ENCODE data around the gene CBLB. TPM values are rescaled to one million over a fixed set of nuclear protein-coding genes. Genes with fewer than 3 reads are reported as not detected.

The CBLB gene
- total and polyA plus RNA-seq, 9 of the 15 experiments (the other 6 are each of a cell fraction or from before 2014, with no cell fraction given) = 1.8 to 8.1 (median 5.3) TPM

- TF ChIP-seq, protein P1, sequence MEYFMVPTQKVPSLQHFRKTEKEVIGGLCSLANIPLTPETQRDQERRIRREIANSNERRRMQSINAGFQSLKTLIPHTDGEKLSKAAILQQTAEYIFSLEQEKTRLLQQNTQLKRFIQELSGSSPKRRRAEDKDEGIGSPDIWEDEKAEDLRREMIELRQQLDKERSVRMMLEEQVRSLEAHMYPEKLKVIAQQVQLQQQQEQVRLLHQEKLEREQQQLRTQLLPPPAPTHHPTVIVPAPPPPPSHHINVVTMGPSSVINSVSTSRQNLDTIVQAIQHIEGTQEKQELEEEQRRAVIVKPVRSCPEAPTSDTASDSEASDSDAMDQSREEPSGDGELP (CRISPR knock-in tag; IDR thresholded peaks at IDR 0.05; ENCODE audit: borderline replicate concordance) = peak; percentile 82; the same call in 1 of the 2 replicates
- TF ChIP-seq, protein P2, sequence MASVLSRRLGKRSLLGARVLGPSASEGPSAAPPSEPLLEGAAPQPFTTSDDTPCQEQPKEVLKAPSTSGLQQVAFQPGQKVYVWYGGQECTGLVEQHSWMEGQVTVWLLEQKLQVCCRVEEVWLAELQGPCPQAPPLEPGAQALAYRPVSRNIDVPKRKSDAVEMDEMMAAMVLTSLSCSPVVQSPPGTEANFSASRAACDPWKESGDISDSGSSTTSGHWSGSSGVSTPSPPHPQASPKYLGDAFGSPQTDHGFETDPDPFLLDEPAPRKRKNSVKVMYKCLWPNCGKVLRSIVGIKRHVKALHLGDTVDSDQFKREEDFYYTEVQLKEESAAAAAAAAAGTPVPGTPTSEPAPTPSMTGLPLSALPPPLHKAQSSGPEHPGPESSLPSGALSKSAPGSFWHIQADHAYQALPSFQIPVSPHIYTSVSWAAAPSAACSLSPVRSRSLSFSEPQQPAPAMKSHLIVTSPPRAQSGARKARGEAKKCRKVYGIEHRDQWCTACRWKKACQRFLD (CRISPR knock-in tag; IDR thresholded peaks at IDR 0.05) = peak; percentile 90
- TF ChIP-seq ZBED1 (IDR thresholded peaks at IDR 0.05) (no peak), RBM22 (IDR thresholded peaks at IDR 0.05; ENCODE audit: low read depth, low read length, poor library complexity, severe bottlenecking) (no peak), ZNF699 (CRISPR knock-in tag; IDR thresholded peaks at IDR 0.05; ENCODE audit: insufficient replicate concordance) (no peak), HOMEZ (CRISPR knock-in tag; IDR thresholded peaks at IDR 0.05) (no peak), TCFL5 (CRISPR knock-in tag; conservative IDR thresholded peaks at IDR 0.05) (no peak), ZNF644 (tag; IDR thresholded peaks at IDR 0.05; ENCODE audit: low read depth) (peak; percentile 85), BACH1 (tag; IDR thresholded peaks at IDR 0.05) (no peak), NCOR1 (IDR thresholded peaks at IDR 0.05) (peak; percentile 97), SRSF7 (optimal IDR thresholded peaks at IDR 0.05; ENCODE audit: low read depth, low read length) (no peak), PYGO2 (tag; IDR thresholded peaks at IDR 0.05) (no peak), SMAD4 (CRISPR knock-in tag; conservative IDR thresholded peaks at IDR 0.05) (peak; percentile 91), ARHGAP35 (IDR thresholded peaks at IDR 0.05; ENCODE audit: partially characterized antibody) (no peak), STAG1 (CRISPR knock-in tag; IDR thresholded peaks at IDR 0.05; ENCODE audit: borderline replicate concordance) (no peak), HNRNPUL1 (IDR thresholded peaks at IDR 0.05; ENCODE audit: low read length) (no peak), HLTF (IDR thresholded peaks at IDR 0.05) (no peak), ATF3 (IDR thresholded peaks at IDR 0.05) (no peak), ATF3 (CRISPR knock-in tag; conservative IDR thresholded peaks at IDR 0.05) (no peak), ZNF408 (CRISPR knock-in tag; IDR thresholded peaks at IDR 0.05; ENCODE audit: low read depth) (no peak)
- TF ChIP-seq, protein P3, sequence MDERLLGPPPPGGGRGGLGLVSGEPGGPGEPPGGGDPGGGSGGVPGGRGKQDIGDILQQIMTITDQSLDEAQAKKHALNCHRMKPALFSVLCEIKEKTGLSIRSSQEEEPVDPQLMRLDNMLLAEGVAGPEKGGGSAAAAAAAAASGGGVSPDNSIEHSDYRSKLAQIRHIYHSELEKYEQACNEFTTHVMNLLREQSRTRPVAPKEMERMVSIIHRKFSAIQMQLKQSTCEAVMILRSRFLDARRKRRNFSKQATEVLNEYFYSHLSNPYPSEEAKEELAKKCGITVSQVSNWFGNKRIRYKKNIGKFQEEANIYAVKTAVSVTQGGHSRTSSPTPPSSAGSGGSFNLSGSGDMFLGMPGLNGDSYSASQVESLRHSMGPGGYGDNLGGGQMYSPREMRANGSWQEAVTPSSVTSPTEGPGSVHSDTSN (CRISPR knock-in tag; IDR thresholded peaks at IDR 0.05; ENCODE audit: low read depth) = 0 out of 2 replicates have a peak, but pooled peaks have one; percentile 42
- TF ChIP-seq, protein P3 (tag; conservative IDR thresholded peaks at IDR 0.05; ENCODE audit: low read depth) = peak; percentile 99
These were observed 254.4 kb downstream of the CBLB start (continued) for GRCh38 chr3:105614288-105615030.

Data from K562 (cell line).